H9 (cell line): ENCODE measurements around the gene ZNF664. TPM values are rescaled to one million over a fixed set of nuclear protein-coding genes. Genes with fewer than 3 reads are reported as not detected.
A peak's percentile ranks its signal among the peaks of the same experiment; 100 is the strongest.

ENCODE experiments used
- DNase-seq: peaks from one replicate; pipeline ENCODE4 v3.0.0-alpha.2; 2017
- H2AFZ ChIP-seq: one replicate; pipeline ENCODE4 v1.6.1; 2013; ENCODE audit warnings: mild to moderate bottlenecking, low read length, control low read depth, moderate library complexity
- H2AK5ac ChIP-seq: 2 replicates; pipeline ENCODE4 v1.6.1; 2013; ENCODE audit warnings: low read length, control low read depth, mixed read lengths; ENCODE audit not compliant: insufficient read length
- H2BK120ac ChIP-seq: one replicate; pipeline ENCODE4 v1.6.1; 2013; ENCODE audit warnings: low read depth, mild to moderate bottlenecking, low read length, control low read depth, inconsistent platforms; ENCODE audit not compliant: poor library complexity, severe bottlenecking
- H2BK12ac ChIP-seq: 2 replicates; pipeline ENCODE4 v1.6.1; 2013; ENCODE audit warnings: low read length, control low read depth, mixed read lengths, low read depth; ENCODE audit not compliant: insufficient read length
- H2BK15ac ChIP-seq: 2 replicates; pipeline ENCODE4 v1.6.1; 2013; ENCODE audit warnings: low read depth, low read length, control low read depth
- H2BK20ac ChIP-seq: one replicate; pipeline ENCODE4 v1.6.1; 2013; ENCODE audit warnings: low read depth, mild to moderate bottlenecking, low read length, control low read depth, inconsistent platforms; ENCODE audit not compliant: poor library complexity, severe bottlenecking
- H2BK5ac ChIP-seq: 2 replicates; pipeline ENCODE4 v1.6.1; 2013; ENCODE audit warnings: low read length, control low read depth, mixed read lengths; ENCODE audit not compliant: insufficient read length
- H3K14ac ChIP-seq: 2 replicates; pipeline ENCODE4 v1.6.1; 2013; ENCODE audit warnings: low read length, control low read depth; ENCODE audit not compliant: insufficient read depth
- H3K18ac ChIP-seq: 2 replicates; pipeline ENCODE4 v1.6.1; 2013; ENCODE audit warnings: low read depth, mild to moderate bottlenecking, mixed read lengths, low read length, control low read depth; ENCODE audit not compliant: insufficient read length
- H3K23ac ChIP-seq: 2 replicates; pipeline ENCODE4 v1.6.1; 2013; ENCODE audit warnings: low read length, control low read depth, mixed read lengths, low read depth; ENCODE audit not compliant: insufficient read length
- H3K23me2 ChIP-seq: 2 replicates; pipeline ENCODE4 v1.6.1; 2013; ENCODE audit warnings: low read depth, mild to moderate bottlenecking, mixed read lengths, low read length, control low read depth; ENCODE audit not compliant: insufficient read length, poor library complexity, severe bottlenecking
- H3K27ac ChIP-seq: 2 replicates; pipeline ENCODE4 v1.5.1; 2013; ENCODE audit warnings: low read length, control low read depth, mixed read lengths, low read depth; ENCODE audit not compliant: insufficient read length
- H3K27me3 ChIP-seq: 2 replicates; pipeline ENCODE4 v1.6.1; 2013; ENCODE audit warnings: low read length, control low read depth, inconsistent platforms; ENCODE audit not compliant: insufficient read depth
- H3K4ac ChIP-seq: 2 replicates; pipeline ENCODE4 v1.6.1; 2013; ENCODE audit warnings: low read depth, mild to moderate bottlenecking, control low read depth, inconsistent platforms, low read length, moderate library complexity
- H3K4me1 ChIP-seq: 2 replicates; pipeline ENCODE4 v1.6.1; 2013; ENCODE audit warnings: low read length, control low read depth, inconsistent platforms; ENCODE audit not compliant: insufficient read depth
- H3K4me2 ChIP-seq: 2 replicates; pipeline ENCODE4 v1.6.1; 2013; ENCODE audit warnings: low read length, control low read depth, mixed read lengths; ENCODE audit not compliant: insufficient read length, insufficient read depth
- H3K56ac ChIP-seq: 2 replicates; pipeline ENCODE4 v1.6.1; 2013; ENCODE audit warnings: low read depth, mild to moderate bottlenecking, mixed read lengths, low read length, control low read depth; ENCODE audit not compliant: insufficient read length
- H3K79me1 ChIP-seq: 2 replicates; pipeline ENCODE4 v1.6.1; 2013; ENCODE audit warnings: low read depth, mild to moderate bottlenecking, moderate library complexity, low read length, control low read depth, inconsistent platforms; ENCODE audit not compliant: insufficient read depth, poor library complexity, severe bottlenecking
- H3K79me2 ChIP-seq: 2 replicates; pipeline ENCODE4 v1.6.1; 2013; ENCODE audit warnings: low read length, control low read depth, inconsistent platforms; ENCODE audit not compliant: insufficient read depth
- H3K9ac ChIP-seq: 2 replicates; pipeline ENCODE4 v1.6.1; 2013; ENCODE audit warnings: low read length, control low read depth, mixed read lengths; ENCODE audit not compliant: insufficient read length; ENCODE audit errors: extremely low read depth
- H3K9me3 ChIP-seq: one replicate; pipeline ENCODE4 v1.6.1; 2013; ENCODE audit warnings: low read depth, low read length, inconsistent platforms; ENCODE audit not compliant: control insufficient read depth
- H3T11ph ChIP-seq: one replicate; pipeline ENCODE4 v1.6.1; 2013; ENCODE audit warnings: mild to moderate bottlenecking, low read length, control low read depth, inconsistent platforms
- H4K20me1 ChIP-seq: one replicate; pipeline ENCODE4 v1.6.1; 2013; ENCODE audit not compliant: control insufficient read depth, insufficient read length, insufficient read depth
- H4K5ac ChIP-seq: 2 replicates; pipeline ENCODE4 v1.6.1; 2013; ENCODE audit warnings: low read depth, mild to moderate bottlenecking, mixed read lengths, low read length, control low read depth; ENCODE audit not compliant: insufficient read length
- H4K8ac ChIP-seq: replicated peaks from 2 replicates; pipeline ENCODE4 v1.6.1; 2013; ENCODE audit warnings: low read length, control low read depth, mixed read lengths, low read depth; ENCODE audit not compliant: insufficient read length
- H4K91ac ChIP-seq: 2 replicates; pipeline ENCODE4 v1.6.1; 2013; ENCODE audit warnings: low read depth, mild to moderate bottlenecking, moderate library complexity, mixed read lengths, low read length, control low read depth; ENCODE audit not compliant: insufficient read length
- H3K27ac Mint-ChIP-seq, 3 experiments: 2 replicates in 2 of 3; 3 replicates in 1 of 3; pipeline ENCODE4 v1.8.0; 2020 to 2021; ENCODE audit warnings: mixed read lengths in 3 of 3, mild to moderate bottlenecking in 1 of 3, moderate library complexity in 1 of 3
- H3K27me3 Mint-ChIP-seq: 2 replicates; pipeline ENCODE4 v1.8.0; 2021; ENCODE audit warnings: low read depth, mild to moderate bottlenecking, moderate library complexity, mixed read lengths
- H3K36me3 Mint-ChIP-seq, 3 experiments: 2 replicates in 2 of 3; 3 replicates in 1 of 3; pipeline ENCODE4 v1.8.0; 2020 to 2021; ENCODE audit warnings: low read depth in 3 of 3, mixed read lengths in 3 of 3; ENCODE audit not compliant: insufficient read depth in 1 of 3
- H3K4me1 Mint-ChIP-seq, 2 experiments: 2 replicates each; pipeline ENCODE4 v1.8.0; 2020; ENCODE audit warnings: mixed read lengths in 2 of 2
- H3K4me3 Mint-ChIP-seq, 2 experiments: 2 replicates in 1 of 2; 3 replicates in 1 of 2; pipeline ENCODE4 v1.8.0; 2020 to 2021; ENCODE audit warnings: mild to moderate bottlenecking in 2 of 2, mixed read lengths in 2 of 2, moderate library complexity in 1 of 2
- H3K9me3 Mint-ChIP-seq, 2 experiments: 2 replicates in 1 of 2; 3 replicates in 1 of 2; pipeline ENCODE4 v1.8.0; 2020; ENCODE audit warnings: mild to moderate bottlenecking in 2 of 2, mixed read lengths in 2 of 2, moderate library complexity in 1 of 2
- WGBS: extraction: QIAGEN DNeasy Blood & Tissue Kit; methylation state at CpG from one replicate; pipeline ENCODE4 v1.1.7; 2013; ENCODE audit warnings: missing lambda C conversion rate, low lambda C conversion rate, mixed read lengths; ENCODE audit not compliant: insufficient read length; ENCODE audit errors: extremely low coverage; 5-methylcytosine and 5-hydroxymethylcytosine counted together
- total RNA-seq: library from RNA; stranded (reverse); gene quantifications from 2 replicates; pipeline ENCODE4 v1.2.1, GENCODE V29; 2021
- TF ChIP-seq, protein P1 (sequence below): fragments of 200-600 bp; sonication (generic); conservative IDR thresholded peaks from 3 replicates; pipeline ENCODE4 v1.8.0; 2021; ENCODE audit warnings: antibody characterized with exemption, mild to moderate bottlenecking

The ZNF664 gene
- total RNA-seq, 1 experiment from 2014 or later, result 29.5 TPM

DNA sequence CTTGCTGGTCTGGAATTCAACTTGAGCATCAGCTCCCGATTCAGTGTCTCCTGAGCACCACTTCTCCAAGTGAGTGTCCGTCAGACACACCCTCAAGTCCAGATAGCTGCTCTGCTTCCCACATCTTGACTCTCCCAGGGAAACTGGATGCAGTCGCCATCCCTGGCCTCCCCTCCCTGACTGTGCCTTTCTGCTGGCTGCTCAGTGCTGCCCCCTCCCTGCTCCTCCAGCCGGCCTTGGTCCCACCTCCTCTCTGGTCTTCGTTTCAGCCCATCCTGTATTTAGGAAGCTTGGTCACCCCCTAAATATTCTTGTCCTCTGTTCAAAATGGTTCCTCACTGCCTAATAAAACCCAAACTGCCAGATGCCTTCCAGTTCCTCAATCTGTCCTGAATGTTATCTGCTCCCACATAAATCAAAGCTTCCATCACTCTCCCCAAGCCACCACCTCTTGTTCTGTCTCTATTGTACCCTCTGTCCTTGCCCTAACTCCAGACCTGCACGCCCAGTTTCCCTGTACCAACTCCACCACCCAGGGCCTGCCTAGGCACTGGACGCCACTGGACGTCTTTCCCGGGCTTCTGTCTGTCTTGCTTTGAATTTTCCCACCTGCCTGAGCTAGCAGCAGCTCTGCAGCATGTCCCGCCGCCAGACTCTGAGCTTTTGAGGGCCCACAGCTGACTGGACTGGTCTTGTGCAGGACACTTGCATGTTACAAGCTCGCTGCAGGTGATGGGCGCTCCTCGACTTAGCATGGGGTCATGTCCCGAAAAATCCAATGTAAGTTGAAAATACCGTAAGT, 34.1 kb upstream of the ZNF664 start:
- Histone ChIP-seq H2BK12ac (no peak overlapping the region), H3K18ac (no peak overlapping the region), H2BK20ac (no peak overlapping the region), H2BK120ac (no peak overlapping the region), H3K23me2 (no peaks in the 10 kb centered on the region), H4K5ac (no peak overlapping the region), H3K4me2 (no peak overlapping the region), H3K79me1 (no peaks in the 10 kb centered on the region), H2AFZ (no peak overlapping the region), H3K14ac (no peak overlapping the region), H3K27me3 (no peaks in the 10 kb centered on the region), H3K4me1 (no peaks in the 10 kb centered on the region), H4K8ac (no peak overlapping the region), H2BK15ac (no peak overlapping the region), H2AK5ac (no peak overlapping the region), H2BK5ac (no peak overlapping the region), H3T11ph (no peak overlapping the region), H3K9ac (no peak overlapping the region), H3K4ac (no peak overlapping the region), H3K79me2 (no peaks in the 10 kb centered on the region), H4K20me1 (no peaks in the 10 kb centered on the region), H3K27ac (no peak overlapping the region), H4K91ac (no peak overlapping the region), H3K23ac (no peak overlapping the region), H3K9me3 (no peaks in the 10 kb centered on the region), H3K56ac (no peak overlapping the region)
- peaks cover 4 to 5% of the 10 kb centered on the region in 2 experiments; a peak in 4 of 5 replicates for H3K9me3 Mint-ChIP-seq
- no peak overlapping the region for H3K27ac Mint-ChIP-seq
- TF ChIP-seq, protein P1, sequence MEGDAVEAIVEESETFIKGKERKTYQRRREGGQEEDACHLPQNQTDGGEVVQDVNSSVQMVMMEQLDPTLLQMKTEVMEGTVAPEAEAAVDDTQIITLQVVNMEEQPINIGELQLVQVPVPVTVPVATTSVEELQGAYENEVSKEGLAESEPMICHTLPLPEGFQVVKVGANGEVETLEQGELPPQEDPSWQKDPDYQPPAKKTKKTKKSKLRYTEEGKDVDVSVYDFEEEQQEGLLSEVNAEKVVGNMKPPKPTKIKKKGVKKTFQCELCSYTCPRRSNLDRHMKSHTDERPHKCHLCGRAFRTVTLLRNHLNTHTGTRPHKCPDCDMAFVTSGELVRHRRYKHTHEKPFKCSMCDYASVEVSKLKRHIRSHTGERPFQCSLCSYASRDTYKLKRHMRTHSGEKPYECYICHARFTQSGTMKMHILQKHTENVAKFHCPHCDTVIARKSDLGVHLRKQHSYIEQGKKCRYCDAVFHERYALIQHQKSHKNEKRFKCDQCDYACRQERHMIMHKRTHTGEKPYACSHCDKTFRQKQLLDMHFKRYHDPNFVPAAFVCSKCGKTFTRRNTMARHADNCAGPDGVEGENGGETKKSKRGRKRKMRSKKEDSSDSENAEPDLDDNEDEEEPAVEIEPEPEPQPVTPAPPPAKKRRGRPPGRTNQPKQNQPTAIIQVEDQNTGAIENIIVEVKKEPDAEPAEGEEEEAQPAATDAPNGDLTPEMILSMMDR, result peak; percentile 77
- peaks cover 0 to 4% of the 10 kb centered on the region in 2 experiments; a peak in 2 of 4 replicates for H3K4me1 Mint-ChIP-seq
- H3K36me3 Mint-ChIP-seq, result peaks cover 0 to 4% (median 0%) of the 10 kb centered on the region in 3 experiments; a peak in 1 of 7 replicates
- no CpG with 5 or more reads among the region's 16 CpGs for WGBS
- H3K4me3 Mint-ChIP-seq, result no peak overlapping the region
- peaks cover 86% of the 10 kb centered on the region for H3K27me3 Mint-ChIP-seq
- peak; percentile 76 for DNase-seq
